Measurements from ENCODE around the gene H2BK1. TPM values are rescaled to one million over a fixed set of nuclear protein-coding genes. Genes with fewer than 3 reads are reported as not detected.

The H2BK1 gene
- total RNA-seq, 2 donors from 2014 or later = 3.0 TPM; not detected in 1

DNA sequence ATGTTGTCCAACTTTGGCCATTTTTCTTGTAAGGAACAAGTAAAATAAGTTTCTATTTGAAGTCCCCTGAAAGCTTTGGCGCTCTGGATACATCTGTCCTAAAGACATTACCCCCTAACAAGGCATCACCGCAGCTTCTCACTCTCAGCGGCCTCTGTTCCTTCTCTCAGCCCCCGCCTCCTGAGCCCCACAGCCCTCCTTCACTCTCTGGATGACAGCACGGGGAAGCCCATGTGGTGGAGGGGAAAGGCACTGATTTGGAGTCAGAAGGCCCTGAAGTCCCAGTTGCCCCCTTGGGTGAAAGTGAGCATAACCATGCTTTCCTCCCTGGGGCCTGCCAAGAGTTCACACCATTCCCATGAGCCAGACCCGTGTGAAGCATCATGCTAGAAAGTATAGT lies 4.6 kb downstream of the H2BK1 start:
- Histone ChIP-seq H3K9me3 (no peaks in the 10 kb centered on the region), H3K4me3 (no peak overlapping the region), H3K36me3 (no peaks in the 10 kb centered on the region), H3K27me3 (replicated peaks; ENCODE audit: insufficient read depth) (no peaks in the 10 kb centered on the region), H3K4me1 (replicated peaks) (no peaks in the 10 kb centered on the region), H3K27ac (no peak overlapping the region)
- DNase-seq (ENCODE audit: low spot score) = no peak
- intact Hi-C loops (cut with DNase I) = no loop called here
- TF ChIP-seq POLR2A (IDR thresholded peaks at IDR 0.05) = no peak
- TF ChIP-seq, protein P1, sequence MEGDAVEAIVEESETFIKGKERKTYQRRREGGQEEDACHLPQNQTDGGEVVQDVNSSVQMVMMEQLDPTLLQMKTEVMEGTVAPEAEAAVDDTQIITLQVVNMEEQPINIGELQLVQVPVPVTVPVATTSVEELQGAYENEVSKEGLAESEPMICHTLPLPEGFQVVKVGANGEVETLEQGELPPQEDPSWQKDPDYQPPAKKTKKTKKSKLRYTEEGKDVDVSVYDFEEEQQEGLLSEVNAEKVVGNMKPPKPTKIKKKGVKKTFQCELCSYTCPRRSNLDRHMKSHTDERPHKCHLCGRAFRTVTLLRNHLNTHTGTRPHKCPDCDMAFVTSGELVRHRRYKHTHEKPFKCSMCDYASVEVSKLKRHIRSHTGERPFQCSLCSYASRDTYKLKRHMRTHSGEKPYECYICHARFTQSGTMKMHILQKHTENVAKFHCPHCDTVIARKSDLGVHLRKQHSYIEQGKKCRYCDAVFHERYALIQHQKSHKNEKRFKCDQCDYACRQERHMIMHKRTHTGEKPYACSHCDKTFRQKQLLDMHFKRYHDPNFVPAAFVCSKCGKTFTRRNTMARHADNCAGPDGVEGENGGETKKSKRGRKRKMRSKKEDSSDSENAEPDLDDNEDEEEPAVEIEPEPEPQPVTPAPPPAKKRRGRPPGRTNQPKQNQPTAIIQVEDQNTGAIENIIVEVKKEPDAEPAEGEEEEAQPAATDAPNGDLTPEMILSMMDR (IDR thresholded peaks at IDR 0.05) = no peak
- no peak for TF ChIP-seq POLR2AphosphoS5 (IDR thresholded peaks at IDR 0.05)
- WGBS = 80% methylated on average over 6 of the region's 6 CpGs

DNA sequence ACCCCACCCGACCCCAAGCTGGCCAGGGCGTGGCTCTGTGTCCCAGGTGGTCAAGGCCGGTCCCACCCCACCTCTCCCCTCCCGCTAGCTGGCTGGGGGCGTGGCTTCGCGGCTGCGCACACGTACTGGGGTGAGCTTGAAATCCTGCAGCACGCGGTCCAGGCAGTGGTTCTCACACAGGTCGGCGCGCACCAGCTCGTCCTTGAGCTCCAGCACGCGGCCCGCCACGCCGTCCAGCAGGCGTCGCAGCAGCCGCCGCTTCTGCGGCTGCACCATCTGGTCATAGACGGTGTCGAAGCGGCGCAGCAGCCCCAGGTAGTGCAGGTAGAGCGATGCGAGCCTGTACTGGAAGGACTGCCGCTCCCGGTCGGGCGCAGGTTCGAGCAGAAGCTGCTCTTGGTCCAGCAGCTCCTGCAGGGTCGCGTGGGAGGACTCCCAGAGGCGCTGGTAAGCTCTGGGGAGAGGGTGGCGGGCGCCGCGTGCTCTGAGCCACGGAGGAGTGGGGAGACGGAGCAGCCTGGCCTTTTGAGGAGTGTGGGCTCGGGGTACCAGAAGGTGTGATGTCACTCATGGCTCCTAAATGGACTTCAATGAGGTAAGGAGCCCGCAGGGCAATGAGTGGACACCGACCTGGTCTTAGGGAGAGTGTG lies 5.8 kb downstream of the H2BK1 start:
- TF ChIP-seq POLR2A (IDR thresholded peaks at IDR 0.05) (no peak), POLR2AphosphoS5 (IDR thresholded peaks at IDR 0.05) (no peak)
- TF ChIP-seq, protein P1 (IDR thresholded peaks at IDR 0.05) = peak in 1 of 4 experiments; percentile 22
- WGBS = 81% methylated on average over 43 of the region's 48 CpGs
- H3K36me3 ChIP-seq = no peaks in the 10 kb centered on the region
- intact Hi-C loops (cut with DNase I) = no loop called here
- H3K4me3 ChIP-seq = no peak overlapping the region
- H3K27ac ChIP-seq = no peak overlapping the region
- H3K4me1 ChIP-seq (replicated peaks) = no peaks in the 10 kb centered on the region
- H3K9me3 ChIP-seq = no peaks in the 10 kb centered on the region
- no peaks in the 10 kb centered on the region for H3K27me3 ChIP-seq (replicated peaks; ENCODE audit: insufficient read depth)
- no peak for DNase-seq (ENCODE audit: low spot score)

GRCh38 chr7:151202836-151203235 lies 7.5 kb downstream of the H2BK1 start:
- Histone ChIP-seq H3K4me3 (no peak overlapping the region), H3K9me3 (no peaks in the 10 kb centered on the region), H3K27ac (no peak overlapping the region), H3K4me1 (replicated peaks) (no peaks in the 10 kb centered on the region), H3K36me3 (no peaks in the 10 kb centered on the region), H3K27me3 (replicated peaks; ENCODE audit: insufficient read depth) (no peaks in the 10 kb centered on the region)
- no peak for DNase-seq (ENCODE audit: low spot score)
- intact Hi-C loops (cut with DNase I) = no loop called here
- WGBS = 97% methylated on average over 9 of the region's 9 CpGs
- TF ChIP-seq POLR2AphosphoS5 (IDR thresholded peaks at IDR 0.05) (no peak), POLR2A (IDR thresholded peaks at IDR 0.05) (no peak)
- TF ChIP-seq, protein P1 (IDR thresholded peaks at IDR 0.05) = no peak

GRCh38 chr7:151201751-151202150 lies 8.5 kb downstream of the H2BK1 start:
- H3K27ac ChIP-seq = no peak overlapping the region
- no peaks in the 10 kb centered on the region for H3K27me3 ChIP-seq (replicated peaks; ENCODE audit: insufficient read depth)
- H3K36me3 ChIP-seq = no peaks in the 10 kb centered on the region
- WGBS = 92% methylated on average over 4 of the region's 4 CpGs
- intact Hi-C loops (cut with DNase I) = no loop called here
- TF ChIP-seq POLR2AphosphoS5 (IDR thresholded peaks at IDR 0.05) = no peak
- no peak for TF ChIP-seq POLR2A (IDR thresholded peaks at IDR 0.05)
- TF ChIP-seq, protein P1 (IDR thresholded peaks at IDR 0.05) = no peak
- no peaks in the 10 kb centered on the region for H3K9me3 ChIP-seq
- H3K4me3 ChIP-seq = no peak overlapping the region
- no peaks in the 10 kb centered on the region for H3K4me1 ChIP-seq (replicated peaks)
- DNase-seq (ENCODE audit: low spot score) = no peak

GRCh38 chr7:151201344-151201743 lies 8.9 kb downstream of the H2BK1 start:
- no peak for TF ChIP-seq POLR2A (IDR thresholded peaks at IDR 0.05)
- TF ChIP-seq POLR2AphosphoS5 (IDR thresholded peaks at IDR 0.05) = no peak
- TF ChIP-seq, protein P1 (IDR thresholded peaks at IDR 0.05) = no peak
- DNase-seq (ENCODE audit: low spot score) = no peak
- intact Hi-C loops (cut with DNase I) = no loop called here
- Histone ChIP-seq H3K27ac (no peak overlapping the region), H3K4me3 (no peak overlapping the region), H3K36me3 (no peaks in the 10 kb centered on the region), H3K4me1 (replicated peaks) (no peaks in the 10 kb centered on the region), H3K27me3 (replicated peaks; ENCODE audit: insufficient read depth) (no peaks in the 10 kb centered on the region), H3K9me3 (no peaks in the 10 kb centered on the region)
- WGBS = 91% methylated on average over 3 of the region's 3 CpGs
